NOMO-1 (cell line): ENCODE data around the gene SPNS1.

Experiments used
- DNase-seq, 2 experiments: peaks; one replicate each; lab custom pipeline; 2025; ENCODE audit not compliant: unreplicated experiment in 2 of 2; lab: John Stamatoyannopoulos, UW

SPNS1 gene

GRCh38 chr16:29025218-29025617 is 50.6 kb downstream of the SPNS1 start:
- no peak for DNase-seq

- no peak for DNase-seq
Observed at GRCh38 chr16:29025735-29026134, 51.2 kb downstream of the SPNS1 start.

GRCh38 chr16:29028457-29029167 is 54.0 kb downstream of the SPNS1 start:
- DNase-seq, result no peak

GRCh38 chr16:29029168-29029994 is 54.8 kb downstream of the SPNS1 start:
- DNase-seq, result peak in 1 of 2 experiments; percentile 13

GRCh38 chr16:29030086-29030840 is 55.7 kb downstream of the SPNS1 start:
- DNase-seq, result no peak
